Measurements from ENCODE around the gene GPI. TPM values are rescaled to one million over a fixed set of nuclear protein-coding genes. Genes with fewer than 3 reads are reported as not detected.

The GPI gene
- total RNA-seq, 2 experiments from 2014 or later = 542 to 553 TPM

GRCh38 chr19:34416021-34416545 lies 51.1 kb downstream of the GPI start:
- H3K27ac Mint-ChIP-seq = no peak overlapping the region
- H3K36me3 Mint-ChIP-seq (ENCODE audit: low read depth) = peaks cover 23% of the 10 kb centered on the region
- intact Hi-C loops (cut with micrococcal nuclease) = no loop called here
- H3K4me3 Mint-ChIP-seq = no peak overlapping the region
- no peak for DNase-seq
- H3K9me3 Mint-ChIP-seq = no peaks in the 10 kb centered on the region
- peaks cover 6% of the 10 kb centered on the region for H3K4me1 Mint-ChIP-seq (ENCODE audit: low read depth)
- H3K27me3 Mint-ChIP-seq (ENCODE audit: low read depth) = no peaks in the 10 kb centered on the region
- CTCF ChIA-PET = interaction anchor here (0.7 to 1.4 kb wide), 2 partner anchors 10 to 41 kb away, joined by 3 read pairs; no protein-coding TSS in a partner anchor

GRCh38 chr19:34418300-34418699 lies 53.3 kb downstream of the GPI start:
- Mint-ChIP-seq H3K9me3 (no peaks in the 10 kb centered on the region), H3K27me3 (ENCODE audit: low read depth) (no peaks in the 10 kb centered on the region), H3K36me3 (ENCODE audit: low read depth) (peaks cover 16% of the 10 kb centered on the region), H3K4me3 (no peak overlapping the region), H3K27ac (no peak overlapping the region), H3K4me1 (ENCODE audit: low read depth) (peaks cover 6% of the 10 kb centered on the region)
- CTCF ChIA-PET = no interaction called here
- intact Hi-C loops (cut with micrococcal nuclease) = no loop called here
- no peak for DNase-seq

- H3K4me1 Mint-ChIP-seq (ENCODE audit: low read depth) = peaks cover 18% of the 10 kb centered on the region
- peaks cover 23% of the 10 kb centered on the region for H3K36me3 Mint-ChIP-seq (ENCODE audit: low read depth)
- DNase-seq = no peak
- intact Hi-C loops (cut with micrococcal nuclease) = no loop called here
- no peaks in the 10 kb centered on the region for H3K9me3 Mint-ChIP-seq
- H3K27ac Mint-ChIP-seq = no peak overlapping the region
- no peaks in the 10 kb centered on the region for H3K27me3 Mint-ChIP-seq (ENCODE audit: low read depth)
- CTCF ChIA-PET = interaction anchor here (0.8 to 1.6 kb wide), 2 partner anchors 14 to 41 kb away, joined by 3 to 4 read pairs; no protein-coding TSS in a partner anchor
- no peak overlapping the region for H3K4me3 Mint-ChIP-seq
Observed at GRCh38 chr19:34426096-34426661, 61.2 kb downstream of the GPI start.

- intact Hi-C loops (cut with micrococcal nuclease) = loop anchor here (1.0 to 2.0 kb wide), 4 partner anchors 24 to 256 kb away; partner anchors contain the start of genes GPI, LSM14A and PDCD2L
- CTCF ChIA-PET = interaction anchor here (0.6 to 2.1 kb wide), 2 partner anchors 18 to 43 kb away, joined by 3 to 7 read pairs; no protein-coding TSS in a partner anchor
- Mint-ChIP-seq H3K36me3 (ENCODE audit: low read depth) (peaks cover 33% of the 10 kb centered on the region), H3K27ac (peak overlapping the region; percentile 94), H3K4me3 (peak overlapping the region; percentile 97), H3K9me3 (no peaks in the 10 kb centered on the region), H3K4me1 (ENCODE audit: low read depth) (peaks cover 35% of the 10 kb centered on the region), H3K27me3 (ENCODE audit: low read depth) (no peaks in the 10 kb centered on the region)
- DNase-seq = peak; percentile 56
Observed at GRCh38 chr19:34428549-34429285, 63.7 kb downstream of the GPI start.

GRCh38 chr19:34429553-34429952 lies 64.6 kb downstream of the GPI start:
- Mint-ChIP-seq H3K36me3 (ENCODE audit: low read depth) (peaks cover 33% of the 10 kb centered on the region), H3K9me3 (no peaks in the 10 kb centered on the region), H3K27me3 (ENCODE audit: low read depth) (no peaks in the 10 kb centered on the region), H3K27ac (peak overlapping the region; percentile 46), H3K4me3 (peak overlapping the region; percentile 97), H3K4me1 (ENCODE audit: low read depth) (peaks cover 35% of the 10 kb centered on the region)
- intact Hi-C loops (cut with micrococcal nuclease) = loop anchor here (2.0 kb wide), 2 partner anchors 65 to 257 kb away; partner anchors contain the start of genes GPI and LSM14A
- CTCF ChIA-PET = interaction anchor here (0.6 kb wide), 1 partner anchor 19 kb away, joined by 3 read pairs; no protein-coding TSS in a partner anchor
- DNase-seq = no peak

GRCh38 chr19:34430738-34431625 lies 66.0 kb downstream of the GPI start:
- Mint-ChIP-seq H3K9me3 (no peaks in the 10 kb centered on the region), H3K27ac (peak overlapping the region; percentile 86), H3K4me3 (peak overlapping the region; percentile 97), H3K27me3 (ENCODE audit: low read depth) (no peaks in the 10 kb centered on the region), H3K4me1 (ENCODE audit: low read depth) (peaks cover 35% of the 10 kb centered on the region), H3K36me3 (ENCODE audit: low read depth) (peaks cover 39% of the 10 kb centered on the region)
- CTCF ChIA-PET = interaction anchor here (0.6 to 1.1 kb wide), 5 partner anchors 9 to 170 kb away, joined by 3 to 4 read pairs (median 4); no protein-coding TSS in a partner anchor
- intact Hi-C loops (cut with micrococcal nuclease) = loop anchor here (1.0 kb wide), 4 partner anchors 44 to 161 kb away; no protein-coding TSS in a partner anchor
- peak; percentile 52 for DNase-seq

- intact Hi-C loops (cut with micrococcal nuclease) = no loop called here
- H3K9me3 Mint-ChIP-seq = no peaks in the 10 kb centered on the region
Observed at GRCh38 chr19:34431681-34432402, 66.8 kb downstream of the GPI start.

GRCh38 chr19:34432797-34433196 lies 67.8 kb downstream of the GPI start:
- Mint-ChIP-seq H3K4me3 (no peak overlapping the region), H3K27ac (no peak overlapping the region), H3K4me1 (ENCODE audit: low read depth) (peaks cover 34% of the 10 kb centered on the region), H3K27me3 (ENCODE audit: low read depth) (no peaks in the 10 kb centered on the region), H3K9me3 (no peaks in the 10 kb centered on the region), H3K36me3 (ENCODE audit: low read depth) (peaks cover 49% of the 10 kb centered on the region)
- CTCF ChIA-PET = interaction anchor here (0.6 kb wide), 1 partner anchor 101 kb away, joined by 3 read pairs; no protein-coding TSS in a partner anchor
- no peak for DNase-seq
- intact Hi-C loops (cut with micrococcal nuclease) = no loop called here

More at GRCh38 chr19:34431681-34432402, 66.8 kb downstream of the GPI start:
- Mint-ChIP-seq H3K27me3 (ENCODE audit: low read depth) (no peaks in the 10 kb centered on the region), H3K36me3 (ENCODE audit: low read depth) (peaks cover 43% of the 10 kb centered on the region), H3K27ac (no peak overlapping the region), H3K4me3 (no peak overlapping the region), H3K4me1 (ENCODE audit: low read depth) (peaks cover 35% of the 10 kb centered on the region)
- CTCF ChIA-PET = interaction anchor here (0.7 kb wide), 1 partner anchor 68 kb away, joined by 3 read pairs; no protein-coding TSS in a partner anchor
- no peak for DNase-seq

- no peaks in the 10 kb centered on the region for H3K27me3 Mint-ChIP-seq (ENCODE audit: low read depth)
- CTCF ChIA-PET = no interaction called here
- peaks cover 48% of the 10 kb centered on the region for H3K36me3 Mint-ChIP-seq (ENCODE audit: low read depth)
- no peak overlapping the region for H3K4me3 Mint-ChIP-seq
- no peak overlapping the region for H3K27ac Mint-ChIP-seq
- no peaks in the 10 kb centered on the region for H3K9me3 Mint-ChIP-seq
- H3K4me1 Mint-ChIP-seq (ENCODE audit: low read depth) = peaks cover 13% of the 10 kb centered on the region
- DNase-seq = no peak
- intact Hi-C loops (cut with micrococcal nuclease) = no loop called here
Observed at GRCh38 chr19:34436716-34437115, 71.7 kb downstream of the GPI start.

- no peak for DNase-seq
- CTCF ChIA-PET = interaction anchor here (0.7 kb wide), 1 partner anchor 271 kb away, joined by 4 read pairs; no protein-coding TSS in a partner anchor
- Mint-ChIP-seq H3K4me1 (ENCODE audit: low read depth) (peaks cover 1% of the 10 kb centered on the region), H3K27ac (peak overlapping the region; percentile 33), H3K27me3 (ENCODE audit: low read depth) (no peaks in the 10 kb centered on the region), H3K9me3 (no peaks in the 10 kb centered on the region), H3K36me3 (ENCODE audit: low read depth) (peaks cover 46% of the 10 kb centered on the region), H3K4me3 (no peak overlapping the region)
- intact Hi-C loops (cut with micrococcal nuclease) = no loop called here
Observed at GRCh38 chr19:34448191-34448590, 83.2 kb downstream of the GPI start.
